GM12878 (cell line): ENCODE results near the gene LDLRAD4. TPM values are rescaled to one million over a fixed set of nuclear protein-coding genes. Genes with fewer than 3 reads are reported as not detected.

Experiments used
- ATAC-seq: fragments of 200-7000 bp; cut with Tn5 transposase; 3 replicates; pipeline ENCODE4 v1.9.1; 2020; ENCODE audit warnings: mild to moderate bottlenecking, moderate library complexity
- BruUV-seq: library from RNA; stranded (reverse); fragments of 400-500 nt; replicated peaks from 2 replicates; lab custom pipeline; 2021; lab: Mats Ljungman, UMichigan
- CTCF ChIA-PET: fragments of 300-600 bp; sonication (Branson Sonifier 250); formaldehyde crosslinking; extraction: SDS; loops from one replicate; lab custom pipeline; 2021; ENCODE audit warnings: inconsistent platforms; lab: Yijun Ruan, JAX
- POLR2A ChIA-PET: fragments of 350-600 bp; formaldehyde crosslinking; extraction: SDS; loops from one replicate; lab custom pipeline; 2021; ENCODE audit warnings: inconsistent platforms; lab: Charles Lee
- RAD21 ChIA-PET: fragments of 300-600 bp; sonication (Branson Sonifier 250); formaldehyde crosslinking; loops from one replicate; lab custom pipeline; 2023; ENCODE audit warnings: antibody characterized with exemption; ENCODE audit not compliant: unreplicated experiment; lab: Charles Lee
- SMC1A ChIA-PET: fragments of 300-600 bp; sonication (Branson Sonifier 250); formaldehyde crosslinking; loops from one replicate; lab custom pipeline; 2023; ENCODE audit not compliant: unreplicated experiment, uncharacterized antibody; lab: Charles Lee
- DNase-seq: peaks from one replicate; pipeline ENCODE4 v3.0.0-alpha.2; 2011; ENCODE audit warnings: low read depth, low spot score
- FAIRE-seq: peaks from 3 replicates; lab custom pipeline; 2011; peaks lifted over from hg19 to GRCh38; lab: Jason Lieb, UNC
- H2AFZ ChIP-seq: 2 replicates; pipeline ENCODE4 v1.6.0; 2011; ENCODE audit warnings: low read depth, low read length, control low read depth; ENCODE audit not compliant: control insufficient read depth
- H3K27ac ChIP-seq: 2 replicates; pipeline ENCODE4 v1.5.1; 2011; ENCODE audit warnings: control low read depth; ENCODE audit not compliant: control insufficient read depth, insufficient read depth
- H3K27me3 ChIP-seq, 2 experiments: replicated peaks in 1 of 2; 2 replicates each; pipeline versions ENCODE4 v1.6.0 to v1.6.1; 2011; ENCODE audit warnings: low read length in 1 of 2; ENCODE audit not compliant: control insufficient read depth in 2 of 2, insufficient read depth in 2 of 2
- H3K36me3 ChIP-seq, 2 experiments: 2 replicates each; pipeline ENCODE4 v1.5.1; 2011; ENCODE audit warnings: low read length in 1 of 2; ENCODE audit not compliant: control insufficient read depth in 2 of 2, insufficient read depth in 2 of 2
- H3K4me1 ChIP-seq: 2 replicates; pipeline ENCODE4 v1.6.1; 2011; ENCODE audit warnings: mild to moderate bottlenecking, low read length, moderate library complexity, mixed read lengths; ENCODE audit not compliant: control insufficient read depth, insufficient read depth
- H3K4me2 ChIP-seq: 2 replicates; pipeline ENCODE4 v1.6.0; 2011; ENCODE audit warnings: control low read depth; ENCODE audit not compliant: control insufficient read depth, insufficient read depth
- H3K4me3 ChIP-seq: fragments of 200-600 bp; sonication (generic); 2 replicates; pipeline ENCODE4 v1.5.1; 2016
- H3K79me2 ChIP-seq: 2 replicates; pipeline ENCODE4 v1.6.0; 2011; ENCODE audit warnings: low read length; ENCODE audit not compliant: control insufficient read depth, insufficient read depth
- H3K9ac ChIP-seq: 2 replicates; pipeline ENCODE4 v1.8.0; 2011; ENCODE audit warnings: low read length, control low read depth, mixed read lengths; ENCODE audit not compliant: control insufficient read depth, insufficient read depth
- H3K9me3 ChIP-seq: replicated peaks from 3 replicates; pipeline ENCODE4 v1.5.1; 2011; ENCODE audit warnings: mild to moderate bottlenecking, low read length; ENCODE audit not compliant: control insufficient read depth, insufficient read depth
- H4K20me1 ChIP-seq: 2 replicates; pipeline ENCODE4 v1.6.0; 2011; ENCODE audit not compliant: control insufficient read depth, insufficient read depth
- ATF2 ChIP-seq: IDR thresholded peaks from 2 replicates; pipeline ENCODE4 v1.6.1; 2012; ENCODE audit warnings: low read length, inconsistent platforms
- CBX5 ChIP-seq: sonication (generic); IDR thresholded peaks from 2 replicates; pipeline ENCODE4 v1.6.1; 2016; ENCODE audit warnings: low read depth, moderate library complexity, mild to moderate bottlenecking, inconsistent platforms
- CREB1 ChIP-seq: IDR thresholded peaks from 2 replicates; pipeline ENCODE4 v1.6.1; 2012; ENCODE audit warnings: low read depth, mild to moderate bottlenecking, inconsistent platforms
- GABPA ChIP-seq: IDR thresholded peaks from 2 replicates; pipeline ENCODE4 v1.6.1; 2014; ENCODE audit warnings: antibody characterized with exemption, low read depth, mild to moderate bottlenecking, inconsistent platforms
- IRF4 ChIP-seq: IDR thresholded peaks from 2 replicates; pipeline ENCODE4 v1.6.1; 2011; ENCODE audit warnings: low read depth, low read length
- JUNB ChIP-seq: IDR thresholded peaks from 2 replicates; pipeline ENCODE4 v1.6.1; 2016; ENCODE audit warnings: antibody characterized with exemption, mild to moderate bottlenecking
- JUND ChIP-seq: IDR thresholded peaks from 2 replicates; pipeline ENCODE4 v1.6.1; 2012; ENCODE audit warnings: low read depth, mild to moderate bottlenecking, low read length, improper control_type of control experiment, moderate library complexity
- NR2F1 ChIP-seq: fragments of 450-650 bp; conservative IDR thresholded peaks from 2 replicates; pipeline ENCODE4 v1.6.1; 2017; ENCODE audit warnings: mild to moderate bottlenecking
- PAX5 ChIP-seq: IDR thresholded peaks from 2 replicates; pipeline ENCODE4 v1.6.1; 2011; ENCODE audit warnings: low read depth, low read length, borderline replicate concordance
- POLR2AphosphoS5 ChIP-seq: IDR thresholded peaks from 2 replicates; pipeline ENCODE4 v1.6.1; 2011; ENCODE audit warnings: mild to moderate bottlenecking, low read length, inconsistent platforms
- POU2F2 ChIP-seq: IDR thresholded peaks from 3 replicates; pipeline ENCODE4 v1.6.1; 2011; ENCODE audit warnings: low read depth, mild to moderate bottlenecking, low read length, borderline replicate concordance
- RAD21 ChIP-seq: IDR thresholded peaks from 2 replicates; pipeline ENCODE4 v1.6.1; 2011; ENCODE audit warnings: mild to moderate bottlenecking, low read depth, low read length, moderate library complexity; ENCODE audit not compliant: insufficient read depth
- RBBP5 ChIP-seq: fragments of 200-600 bp; sonication (generic); conservative IDR thresholded peaks from 2 replicates; pipeline ENCODE4 v1.6.1; 2016
- RUNX3 ChIP-seq: IDR thresholded peaks from 2 replicates; pipeline ENCODE4 v1.6.1; 2012; ENCODE audit warnings: low read length, inconsistent platforms
- SMC3 ChIP-seq: IDR thresholded peaks from 2 replicates; pipeline ENCODE4 v1.6.1; 2011; ENCODE audit warnings: low read length, improper control_type of control experiment, borderline replicate concordance
- SREBF1 ChIP-seq: IDR thresholded peaks from 2 replicates; pipeline ENCODE4 v1.6.1; 2012; ENCODE audit warnings: mild to moderate bottlenecking, low read length
- TBL1XR1 ChIP-seq: IDR thresholded peaks from 2 replicates; pipeline ENCODE4 v1.6.1; 2012; ENCODE audit warnings: low read depth, low read length, improper control_type of control experiment
- TCF12 ChIP-seq: IDR thresholded peaks from 2 replicates; pipeline ENCODE4 v1.6.1; 2011; ENCODE audit warnings: low read depth, mild to moderate bottlenecking, low read length
- YY1 ChIP-seq: IDR thresholded peaks from 2 replicates; pipeline ENCODE4 v1.6.1; 2011; ENCODE audit warnings: low read depth, mild to moderate bottlenecking, low read length
- ZBTB11 ChIP-seq: fragments of 450-650 bp; formaldehyde crosslinking; IDR thresholded peaks from 2 replicates; pipeline ENCODE4 v1.5.0; 2022; ENCODE audit warnings: mild to moderate bottlenecking, missing genetic modification characterization
- ZNF217 ChIP-seq: fragments of 450-650 bp; IDR thresholded peaks from 2 replicates; pipeline ENCODE4 v1.6.1; 2017; ENCODE audit warnings: antibody characterized with exemption, mild to moderate bottlenecking
- WGBS: methylation state at CpG from one replicate; pipeline ENCODE4 v1.1.6; 2016; ENCODE audit warnings: low lambda C conversion rate; ENCODE audit not compliant: insufficient replicate concordance, insufficient coverage; ENCODE audit errors: missing lambda C conversion rate; 5-methylcytosine and 5-hydroxymethylcytosine counted together
- in situ Hi-C: fragments of 300-500 bp; cut with MboI; formaldehyde crosslinking; loops from 9 replicates; pipeline ENCODE4 v1.14.3; 2018; ENCODE audit warnings: mixed read lengths
- intact Hi-C: fragments of 100-400 bp; cut with micrococcal nuclease; formaldehyde crosslinking; loops from one replicate; pipeline ENCODE4 v1.14.2; 2022; ENCODE audit not compliant: unreplicated experiment
- polyA plus RNA-seq, 11 experiments: library from polyadenylated mRNA; depleted of rRNA in 4 of 11; unstranded in 6 of 11; stranded (reverse) in 5 of 11; fragments of >200 nt; fragmentation: Nextera tagmentation in 4 of 11; fragmentation: Illumina TruSeq in 1 of 11; extraction: Ambion mirVana in 4 of 11; extraction: Trizol in 1 of 11; gene quantifications; 1 replicate in 1 of 11; 2 replicates in 10 of 11; pipeline versions ENCODE4 v1.2.1 to v1.2.3, GENCODE V29; 2011 to 2016; ENCODE audit warnings: inconsistent platforms in 2 of 11, missing spikeins in 2 of 11, low read depth in 1 of 11
- total RNA-seq, 4 experiments: library from RNA; depleted of rRNA in 3 of 4; stranded (reverse); fragments of >200 nt in 3 of 4; fragmentation: Illumina TruSeq in 1 of 4; extraction: Trizol in 1 of 4; gene quantifications; 2 replicates each; pipeline versions ENCODE4 v1.2.1 to v1.2.3, GENCODE V29; 2013 to 2021

Gene LDLRAD4
- total and polyA plus RNA-seq, 10 of the 15 experiments (the other 5 are each of a cell fraction or from before 2014, with no cell fraction given) = 2.7 to 16.8 (median 11.2) TPM

- ChIA-PET POLR2A (interaction anchor here (0.6 kb wide), 1 partner anchor 35 kb away, joined by 5 read pairs; no protein-coding TSS in a partner anchor), SMC1A (interaction anchor here (0.7 to 1.6 kb wide), 5 partner anchors 10 to 342 kb away, joined by 3 to 10 read pairs (median 4); no protein-coding TSS in a partner anchor), CTCF (interaction anchor here (0.7 to 1.7 kb wide), 9 partner anchors 11 to 312 kb away, joined by 3 to 9 read pairs (median 3); partner anchors contain the start of gene LDLRAD4), RAD21 (interaction anchor here (0.9 to 1.7 kb wide), 5 partner anchors 11 to 342 kb away, joined by 3 to 13 read pairs (median 3); no protein-coding TSS in a partner anchor)
- Histone ChIP-seq H2AFZ (no peak overlapping the region), H3K4me3 (no peak overlapping the region), H4K20me1 (no peaks in the 10 kb centered on the region), H3K9me3 (no peaks in the 10 kb centered on the region; the same call in 2 of the 3 replicates), H3K27ac (no peak overlapping the region), H3K36me3 (no peaks in the 10 kb centered on the region), H3K9ac (no peak overlapping the region), H3K4me2 (peak overlapping the region; percentile 65), H3K27me3 (peaks cover 0 to 7% of the 10 kb centered on the region in 2 experiments; a peak in 2 of 4 replicates), H3K4me1 (peaks cover 12% of the 10 kb centered on the region), H3K79me2 (no peaks in the 10 kb centered on the region)
- 0% methylated on average over 8 of the region's 8 CpGs for WGBS
- DNase-seq (peak; percentile 57), FAIRE-seq (peak; percentile 93), ATAC-seq (peak; percentile 95)
- no TSS peak for BruUV-seq
- intact Hi-C loops = no loop called here
- in situ Hi-C loops = no loop called here
- peak; percentile 32; the same call in 1 of the 2 replicates for TF ChIP-seq SMC3
- TF ChIP-seq PAX5 = peak; percentile 90
- 0 out of 2 replicates have a peak, but pooled peaks have one; percentile 20 for TF ChIP-seq TCF12
- 0 out of 2 replicates have a peak, but pooled peaks have one; percentile 48 for TF ChIP-seq CBX5
- TF ChIP-seq TBL1XR1 = 0 out of 2 replicates have a peak, but pooled peaks have one; percentile 31
- TF ChIP-seq RAD21 = peak; percentile 39; the same call in 1 of the 2 replicates
- no peak for TF ChIP-seq ZBTB11
- peak; percentile 96 for TF ChIP-seq POU2F2
- 0 out of 2 replicates have a peak, but pooled peaks have one; percentile 25 for TF ChIP-seq ATF2
- no peak for TF ChIP-seq POLR2AphosphoS5
- peak; percentile 49; the same call in 1 of the 2 replicates for TF ChIP-seq SREBF1
- TF ChIP-seq GABPA = no peak
- peak; percentile 91 for TF ChIP-seq IRF4
- TF ChIP-seq JUNB = peak; percentile 77
- TF ChIP-seq RUNX3 = peak; percentile 50
- TF ChIP-seq RBBP5 = no peak
- TF ChIP-seq JUND = 0 out of 2 replicates have a peak, but pooled peaks have one; percentile 13
- peak; percentile 68; the same call in 1 of the 2 replicates for TF ChIP-seq YY1
- 0 out of 2 replicates have a peak, but pooled peaks have one; percentile 48 for TF ChIP-seq CREB1
- peak; percentile 72; the same call in 1 of the 2 replicates for TF ChIP-seq ZNF217
- peak; percentile 48; the same call in 1 of the 2 replicates for TF ChIP-seq NR2F1
Observed at GRCh38 chr18:13501891-13502290, 283.3 kb downstream of the LDLRAD4 start.
